ENCODE measurements around the gene CFAP20DC.
"Not testable (repeated sequence)": the region's sequence is repeated elsewhere in the genome, so short reads cannot be mapped to it uniquely, and the experiment has no call there.

Gene CFAP20DC

DNA sequence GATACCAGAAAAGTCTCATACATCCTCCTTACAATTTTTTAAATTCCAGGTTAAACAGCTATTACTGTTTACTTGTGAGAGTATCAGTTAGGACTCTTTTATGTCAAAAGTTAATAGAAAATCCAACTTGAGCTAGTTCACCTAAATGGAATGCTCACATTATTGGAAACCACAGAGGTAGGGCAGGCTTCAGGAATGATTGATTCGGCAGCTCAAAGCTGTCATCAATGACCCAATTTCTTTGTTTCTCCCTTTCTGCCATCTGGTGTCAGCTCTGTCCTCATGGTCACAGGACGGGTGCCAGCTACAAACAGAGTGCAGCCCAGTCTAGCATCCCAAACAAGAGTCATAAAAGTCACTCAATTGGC lies 32.2 kb downstream of the CFAP20DC start:
- no peak for DNase-seq (ENCODE audit: low read depth in 2 of 2)

GRCh38 chr3:59016930-59017616 lies 32.8 kb downstream of the CFAP20DC start:
- no peak for DNase-seq (ENCODE audit: low read depth in 2 of 2)

DNA sequence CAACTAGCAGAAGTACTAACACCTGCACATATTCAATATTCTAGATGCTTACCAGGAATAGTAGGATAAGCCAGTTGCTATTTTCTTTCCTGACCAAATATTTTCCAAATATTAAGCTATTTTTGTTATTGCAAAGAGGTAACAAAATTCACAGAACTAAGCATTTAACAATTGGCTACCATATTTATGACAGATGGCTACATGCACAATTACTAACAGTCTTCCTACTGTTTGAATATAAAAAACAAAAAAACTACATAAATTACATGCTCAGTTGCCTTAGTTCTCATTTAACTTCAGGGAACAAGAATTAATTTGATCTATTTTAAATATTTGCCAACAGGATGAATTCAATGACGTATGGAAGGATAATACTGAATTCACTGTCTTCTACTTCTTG lies 36.2 kb downstream of the CFAP20DC start:
- no peak for DNase-seq (ENCODE audit: low read depth in 2 of 2)

GRCh38 chr3:59006634-59007517 lies 42.9 kb downstream of the CFAP20DC start:
- no peak for DNase-seq (ENCODE audit: low read depth in 2 of 2)

DNA sequence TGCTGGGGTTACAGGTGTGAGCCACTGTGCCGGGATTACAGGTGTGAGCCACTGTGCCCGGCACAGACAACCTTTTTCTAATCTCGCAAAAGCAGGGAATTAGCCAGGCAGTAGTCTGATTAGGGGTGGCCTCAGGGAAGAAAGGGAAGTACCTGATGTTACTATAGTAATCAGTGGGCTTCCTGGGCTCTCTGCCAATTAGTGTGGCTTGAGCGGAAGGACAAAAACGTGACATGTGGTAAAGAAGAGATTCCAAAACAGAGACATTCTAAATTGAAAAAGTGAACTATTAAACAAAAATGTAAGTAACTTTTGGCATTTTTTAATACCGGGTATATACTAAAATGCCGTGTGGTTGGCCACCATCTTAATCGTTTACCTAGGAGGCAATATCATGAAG lies 48.1 kb downstream of the CFAP20DC start:
- DNase-seq (ENCODE audit: low read depth in 2 of 2) = no peak

GRCh38 chr3:58999774-59000160 lies 50.1 kb downstream of the CFAP20DC start:
- DNase-seq (ENCODE audit: low read depth in 2 of 2) = no peak

DNA sequence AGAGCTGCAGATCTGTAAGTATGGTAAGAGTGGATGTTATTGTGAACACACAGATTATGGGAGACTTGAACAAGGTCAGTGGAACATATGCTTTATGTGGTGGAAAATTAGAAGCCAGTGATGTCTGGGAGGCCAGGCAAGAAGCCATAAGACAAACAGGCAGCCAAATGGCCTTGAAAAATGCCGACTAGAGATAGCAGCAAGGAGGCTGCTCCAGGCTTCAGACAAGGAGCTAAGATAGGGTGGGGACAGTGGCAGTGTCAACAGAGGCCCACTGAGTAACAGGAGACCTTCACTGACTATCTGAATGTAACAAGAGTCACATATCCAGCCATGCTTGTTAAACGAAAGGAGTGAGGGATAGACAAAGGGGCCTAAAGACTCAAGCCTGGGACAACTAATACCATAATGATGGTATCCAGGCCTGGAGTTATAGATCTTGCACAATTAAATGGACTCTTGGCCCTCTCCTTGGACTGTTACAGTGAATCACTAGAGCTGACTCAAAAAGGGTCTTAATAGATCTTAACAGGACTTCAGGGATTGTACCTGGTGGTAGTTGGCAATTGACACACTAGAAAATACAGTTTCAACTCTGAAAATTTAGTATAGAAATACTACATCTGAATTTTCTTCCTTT lies 50.6 kb downstream of the CFAP20DC start:
- no peak for DNase-seq (ENCODE audit: low read depth in 2 of 2)

DNA sequence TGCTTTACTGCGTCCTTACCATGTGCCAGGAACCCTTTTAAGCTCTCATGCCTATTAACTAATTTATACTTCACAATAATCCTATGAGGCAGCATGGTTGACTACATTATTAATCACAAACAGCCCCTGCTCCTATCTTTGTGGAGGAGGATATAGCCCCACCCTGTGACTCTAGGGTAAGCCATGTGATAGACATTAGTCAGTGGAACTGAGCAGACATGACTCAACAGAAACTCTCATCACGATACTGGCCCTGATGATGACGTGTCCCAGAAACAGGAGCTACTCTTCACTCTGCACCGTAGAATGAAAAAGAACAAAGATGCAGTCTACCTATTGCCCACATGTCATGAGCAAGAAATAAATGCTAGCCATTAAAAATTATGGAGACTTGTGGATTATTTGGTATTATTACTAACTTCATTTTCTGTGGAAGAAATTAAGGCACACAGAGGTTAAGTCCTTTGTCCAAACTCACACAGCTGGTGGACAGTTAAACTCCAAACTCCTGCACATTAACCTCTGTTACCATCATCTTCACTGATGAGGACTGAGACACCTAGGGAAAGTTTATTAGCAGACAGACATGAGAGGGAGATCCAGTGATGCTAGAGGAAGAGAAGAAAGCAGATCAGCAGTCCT lies 51.2 kb downstream of the CFAP20DC start:
- peak in 1 of 2 experiments; percentile 2 for DNase-seq (ENCODE audit: low read depth in 2 of 2)

- no peak for DNase-seq (ENCODE audit: low read depth in 2 of 2)
Measured at GRCh38 chr3:58996730-58997129, 53.1 kb downstream of the CFAP20DC start.

GRCh38 chr3:58994746-58995330 lies 55.0 kb downstream of the CFAP20DC start:
- DNase-seq (ENCODE audit: low read depth in 2 of 2) = peak in 1 of 2 experiments; percentile 10

DNA sequence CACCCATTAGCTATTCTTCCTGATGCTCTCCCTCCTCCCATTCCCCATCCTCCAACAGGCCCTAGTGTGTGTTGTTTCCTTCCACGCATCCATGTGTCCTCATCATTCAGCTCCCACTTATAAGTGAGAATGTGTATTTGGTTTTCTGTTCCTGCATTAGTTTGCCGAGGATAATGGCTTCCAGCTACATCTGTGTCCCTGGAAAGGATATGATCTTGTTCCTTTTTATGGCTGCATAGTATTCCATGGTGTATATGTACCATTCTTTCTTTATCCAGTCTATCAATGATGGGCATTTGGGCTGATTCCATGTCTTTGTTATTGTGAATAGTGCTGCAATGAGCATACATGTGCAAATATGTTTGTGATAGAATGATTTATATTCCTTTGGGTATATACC lies 56.3 kb downstream of the CFAP20DC start:
- DNase-seq (ENCODE audit: low read depth in 2 of 2) = no peak

DNA sequence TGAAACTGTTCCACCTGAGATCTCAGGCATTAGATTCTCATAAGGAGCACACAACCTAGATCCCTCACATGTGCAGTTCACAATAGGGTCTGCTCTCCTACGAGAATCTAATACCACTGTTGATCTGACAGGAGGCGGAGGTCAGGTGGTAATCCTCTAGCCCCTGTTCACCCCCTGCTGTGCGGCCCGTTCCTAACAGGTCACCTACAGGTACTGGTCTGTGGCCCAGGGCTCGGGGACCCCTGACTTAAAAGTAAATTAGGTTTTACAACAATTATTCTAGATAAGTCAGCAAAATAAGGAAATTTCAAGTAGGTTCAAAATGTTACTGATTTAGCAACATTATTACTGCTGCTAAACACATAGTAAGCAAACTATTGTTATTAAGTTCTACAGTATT lies 58.2 kb downstream of the CFAP20DC start:
- DNase-seq (ENCODE audit: low read depth in 2 of 2) = no peak

DNA sequence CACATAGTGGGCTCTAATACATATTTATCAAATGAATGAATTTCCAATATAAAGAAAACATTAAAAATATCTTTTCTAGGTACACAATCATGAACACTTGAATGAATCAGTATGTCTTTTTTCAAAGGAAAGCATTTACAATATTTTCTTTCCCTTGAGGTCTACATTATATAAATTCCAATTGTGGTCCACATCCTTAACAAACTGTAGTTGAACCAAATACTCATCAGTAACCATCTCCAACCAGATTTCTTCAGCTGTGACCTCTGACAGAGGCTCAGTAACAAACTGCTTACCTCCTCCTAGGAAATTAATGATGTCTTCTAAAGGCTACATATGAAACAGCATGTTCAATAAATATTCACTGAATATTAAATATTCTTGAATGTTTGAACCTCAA lies 58.8 kb downstream of the CFAP20DC start:
- DNase-seq (ENCODE audit: low read depth in 2 of 2) = no peak

GRCh38 chr3:58989955-58990354 lies 59.9 kb downstream of the CFAP20DC start:
- DNase-seq (ENCODE audit: low read depth in 2 of 2) = no peak

- DNase-seq (ENCODE audit: low read depth in 2 of 2) = no peak
Measured at GRCh38 chr3:58989163-58989562, 60.7 kb downstream of the CFAP20DC start.

DNA sequence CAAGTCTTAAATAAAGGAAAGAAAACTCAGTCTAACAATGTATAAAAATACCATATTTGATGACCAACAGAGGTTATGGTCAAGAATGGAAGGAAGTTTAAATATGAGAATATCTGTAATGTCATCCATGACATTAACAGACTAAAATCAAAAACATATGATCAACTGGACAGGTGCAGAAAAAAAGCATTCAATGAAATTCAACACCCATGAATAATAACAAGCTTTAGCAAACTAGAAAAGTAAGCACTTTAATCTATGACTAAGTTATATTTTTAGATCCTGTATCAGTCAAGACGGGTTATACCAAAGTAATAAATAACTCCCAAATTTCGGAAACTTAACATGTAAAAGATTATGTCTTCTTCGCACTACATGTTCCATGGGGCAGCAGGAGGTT lies 61.8 kb downstream of the CFAP20DC start:
- no peak for DNase-seq (ENCODE audit: low read depth in 2 of 2)

GRCh38 chr3:58986654-58987053 lies 63.2 kb downstream of the CFAP20DC start:
- no peak for DNase-seq (ENCODE audit: low read depth in 2 of 2)

DNA sequence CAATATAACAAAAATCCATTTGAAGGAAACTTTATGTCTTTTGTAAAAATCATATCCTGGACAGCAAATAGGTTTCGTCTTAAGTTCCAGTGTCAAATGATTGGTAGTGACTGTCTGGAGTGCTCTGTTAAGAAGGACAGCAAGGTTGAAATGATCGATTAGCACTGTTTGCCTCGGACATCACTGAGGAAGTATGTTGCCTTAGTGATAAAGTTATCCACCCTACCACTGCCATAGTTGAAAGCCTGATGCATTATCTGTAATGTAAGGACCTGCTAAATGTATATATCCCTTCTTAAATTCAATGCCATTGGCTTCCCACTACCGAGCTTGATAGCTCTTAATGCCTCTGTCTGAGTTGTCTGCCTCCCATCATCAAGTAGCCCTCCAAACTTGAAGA lies 70.0 kb downstream of the CFAP20DC start:
- no peak for DNase-seq (ENCODE audit: low read depth in 2 of 2)

GRCh38 chr3:58973796-58974195 lies 76.0 kb downstream of the CFAP20DC start:
- DNase-seq (ENCODE audit: low read depth in 2 of 2) = no peak

DNA sequence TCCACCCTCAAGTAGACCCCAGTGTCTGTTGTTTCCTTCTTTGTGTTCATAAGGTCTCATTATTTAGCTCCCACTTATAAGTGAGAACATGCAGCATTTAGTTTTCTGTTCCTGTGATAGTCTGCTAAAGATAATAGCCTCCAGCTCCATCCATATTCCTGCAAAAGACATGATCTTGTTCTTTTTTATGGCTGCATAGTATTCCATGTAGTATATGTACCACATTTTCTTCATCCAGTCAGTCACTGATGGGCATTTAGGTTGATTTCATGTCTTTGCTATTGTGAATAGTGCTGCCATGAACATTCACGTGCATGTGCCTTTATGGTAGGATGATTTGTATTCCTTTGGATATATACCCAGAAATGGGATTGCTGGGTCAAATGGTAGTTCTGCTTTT lies 82.0 kb downstream of the CFAP20DC start:
- DNase-seq (ENCODE audit: low read depth in 2 of 2) = not testable (repeated sequence)

DNA sequence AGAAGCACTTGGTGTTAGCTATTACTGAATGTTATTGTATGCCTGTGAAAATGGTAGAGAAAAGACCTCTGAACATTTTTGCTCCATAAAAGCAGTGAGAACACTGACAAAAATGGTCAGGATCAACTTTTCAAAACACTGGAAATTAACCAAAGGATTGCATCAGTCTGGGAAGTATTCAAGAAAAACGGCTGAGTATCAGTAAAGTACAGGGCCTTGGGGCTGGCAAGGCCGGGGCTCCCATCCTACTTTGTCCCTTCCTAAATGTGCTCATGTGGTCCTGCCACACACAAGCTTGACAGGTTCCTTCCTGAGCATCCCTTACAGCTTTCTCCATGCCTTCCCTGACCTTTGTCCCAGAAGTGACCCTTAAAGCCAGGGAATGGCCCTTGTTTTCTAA lies 84.0 kb downstream of the CFAP20DC start:
- no peak for DNase-seq (ENCODE audit: low read depth in 2 of 2)

- no peak for DNase-seq (ENCODE audit: low read depth in 2 of 2)
Measured at GRCh38 chr3:58963928-58964503, 85.8 kb downstream of the CFAP20DC start.
